ENCODE data around the gene RAB3IP. TPM values are rescaled to one million over a fixed set of nuclear protein-coding genes. Genes with fewer than 3 reads are reported as not detected.

Gene RAB3IP, protein sequence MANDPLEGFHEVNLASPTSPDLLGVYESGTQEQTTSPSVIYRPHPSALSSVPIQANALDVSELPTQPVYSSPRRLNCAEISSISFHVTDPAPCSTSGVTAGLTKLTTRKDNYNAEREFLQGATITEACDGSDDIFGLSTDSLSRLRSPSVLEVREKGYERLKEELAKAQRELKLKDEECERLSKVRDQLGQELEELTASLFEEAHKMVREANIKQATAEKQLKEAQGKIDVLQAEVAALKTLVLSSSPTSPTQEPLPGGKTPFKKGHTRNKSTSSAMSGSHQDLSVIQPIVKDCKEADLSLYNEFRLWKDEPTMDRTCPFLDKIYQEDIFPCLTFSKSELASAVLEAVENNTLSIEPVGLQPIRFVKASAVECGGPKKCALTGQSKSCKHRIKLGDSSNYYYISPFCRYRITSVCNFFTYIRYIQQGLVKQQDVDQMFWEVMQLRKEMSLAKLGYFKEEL
- 10 to 100 TPM; 58.2 to 83.3 (median 70.2) TPM for total RNA-seq

DNA sequence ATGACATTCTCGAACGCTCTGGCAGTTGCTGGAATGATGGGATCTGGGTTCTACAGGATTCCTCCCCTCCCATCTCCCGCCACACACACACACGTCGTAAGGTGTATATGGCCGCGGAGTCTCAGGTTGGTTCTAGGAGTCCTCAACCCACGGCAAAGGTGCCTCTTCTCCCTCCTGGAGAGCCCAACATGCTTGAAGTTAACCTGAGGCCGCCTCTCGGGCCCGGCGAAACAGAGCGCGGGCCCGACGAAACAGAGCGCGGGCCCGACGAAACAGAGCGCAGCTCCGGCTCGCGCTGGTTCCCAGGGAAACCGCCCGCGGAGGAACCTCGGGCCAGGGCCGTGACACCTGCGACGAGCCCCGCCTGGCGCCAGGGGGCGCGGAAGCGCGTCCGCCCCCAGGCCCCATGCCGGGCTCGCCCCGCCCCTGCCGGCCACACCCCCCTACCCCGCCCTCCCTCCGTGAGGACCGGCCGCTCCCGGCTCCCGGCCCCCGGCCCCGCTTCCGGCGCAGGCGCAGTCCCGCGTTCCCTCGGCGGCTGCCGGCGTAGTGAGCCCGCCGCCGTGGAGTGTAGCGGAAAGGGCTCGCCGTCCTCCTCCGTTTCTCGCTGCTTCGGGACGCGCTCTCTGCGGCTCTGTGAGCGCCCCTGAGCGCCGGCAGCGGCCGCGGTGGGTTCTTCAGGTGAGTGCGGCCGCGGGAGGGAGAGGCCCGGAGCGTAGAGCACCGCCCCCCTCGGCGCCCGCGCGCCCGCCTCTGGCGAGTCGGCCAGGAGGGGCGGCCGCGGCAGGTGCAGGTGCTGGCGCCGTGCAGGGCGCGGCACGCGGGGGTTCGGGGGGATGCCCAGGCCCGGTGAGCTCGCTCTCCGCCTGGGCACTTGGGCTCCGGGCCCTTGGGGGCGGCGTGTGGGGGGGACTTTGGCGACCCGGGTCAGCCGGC lies at the start of gene RAB3IP:
RAB3IP (plus strand) TSS at position 510 of the 936 bp plus-strand sequence. CDS start 16,549 bp downstream, outside the sequence.
- peak within 1 kb of the TSS; percentile 89 to 97 (median 92) for H3K27ac ChIP-seq
- H3K36me3 ChIP-seq, result no peaks in the 10 kb centered on the region
- no peaks in the 10 kb centered on the region for H3K27me3 ChIP-seq
- TF ChIP-seq, protein P1, sequence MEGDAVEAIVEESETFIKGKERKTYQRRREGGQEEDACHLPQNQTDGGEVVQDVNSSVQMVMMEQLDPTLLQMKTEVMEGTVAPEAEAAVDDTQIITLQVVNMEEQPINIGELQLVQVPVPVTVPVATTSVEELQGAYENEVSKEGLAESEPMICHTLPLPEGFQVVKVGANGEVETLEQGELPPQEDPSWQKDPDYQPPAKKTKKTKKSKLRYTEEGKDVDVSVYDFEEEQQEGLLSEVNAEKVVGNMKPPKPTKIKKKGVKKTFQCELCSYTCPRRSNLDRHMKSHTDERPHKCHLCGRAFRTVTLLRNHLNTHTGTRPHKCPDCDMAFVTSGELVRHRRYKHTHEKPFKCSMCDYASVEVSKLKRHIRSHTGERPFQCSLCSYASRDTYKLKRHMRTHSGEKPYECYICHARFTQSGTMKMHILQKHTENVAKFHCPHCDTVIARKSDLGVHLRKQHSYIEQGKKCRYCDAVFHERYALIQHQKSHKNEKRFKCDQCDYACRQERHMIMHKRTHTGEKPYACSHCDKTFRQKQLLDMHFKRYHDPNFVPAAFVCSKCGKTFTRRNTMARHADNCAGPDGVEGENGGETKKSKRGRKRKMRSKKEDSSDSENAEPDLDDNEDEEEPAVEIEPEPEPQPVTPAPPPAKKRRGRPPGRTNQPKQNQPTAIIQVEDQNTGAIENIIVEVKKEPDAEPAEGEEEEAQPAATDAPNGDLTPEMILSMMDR (IDR thresholded peaks at IDR 0.05), result peak in 5 of 6 experiments; percentile 44 to 83 (median 69)
- TF ChIP-seq POLR2A (IDR thresholded peaks at IDR 0.05), result peak; percentile 62 to 63
- H3K9me3 ChIP-seq, result no peaks in the 10 kb centered on the region
- H3K4me3 ChIP-seq, result peak within 1 kb of the TSS; percentile 86 to 95 (median 90)
- peak; percentile 86 to 97 (median 96) for DNase-seq
- peaks cover 0 to 6% (median 0%) of the 10 kb centered on the region in 4 donors for H3K4me1 ChIP-seq

DNA sequence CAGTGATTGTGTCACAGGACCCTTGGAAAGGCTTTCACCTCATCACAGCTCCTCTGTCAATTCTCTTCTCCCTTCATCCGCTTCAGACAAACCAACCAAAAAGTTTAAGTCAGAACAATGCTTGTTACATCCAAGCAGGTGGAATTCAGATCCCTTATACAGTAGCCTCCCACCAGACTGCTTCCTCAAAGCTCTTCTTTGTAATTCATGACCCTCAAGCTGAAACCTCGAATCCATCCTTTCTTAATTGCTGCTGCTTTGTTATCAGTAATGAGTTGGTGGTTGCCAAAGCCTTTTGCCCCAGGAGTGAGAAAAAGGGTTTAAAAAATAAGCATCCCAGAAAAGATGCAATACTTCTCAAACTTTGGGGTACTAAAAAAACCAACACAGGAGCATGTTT lies 49.0 kb upstream of the RAB3IP start:
- Histone ChIP-seq H3K4me3 (no peak overlapping the region), H3K27ac (peak overlapping the region in 1 of 4 donors; percentile 27), H3K9me3 (no peaks in the 10 kb centered on the region), H3K27me3 (no peaks in the 10 kb centered on the region), H3K36me3 (no peaks in the 10 kb centered on the region), H3K4me1 (no peaks in the 10 kb centered on the region)
- no peak for DNase-seq
- TF ChIP-seq, protein P1 (IDR thresholded peaks at IDR 0.05), result no peak
- TF ChIP-seq POLR2A (IDR thresholded peaks at IDR 0.05), result no peak

DNA sequence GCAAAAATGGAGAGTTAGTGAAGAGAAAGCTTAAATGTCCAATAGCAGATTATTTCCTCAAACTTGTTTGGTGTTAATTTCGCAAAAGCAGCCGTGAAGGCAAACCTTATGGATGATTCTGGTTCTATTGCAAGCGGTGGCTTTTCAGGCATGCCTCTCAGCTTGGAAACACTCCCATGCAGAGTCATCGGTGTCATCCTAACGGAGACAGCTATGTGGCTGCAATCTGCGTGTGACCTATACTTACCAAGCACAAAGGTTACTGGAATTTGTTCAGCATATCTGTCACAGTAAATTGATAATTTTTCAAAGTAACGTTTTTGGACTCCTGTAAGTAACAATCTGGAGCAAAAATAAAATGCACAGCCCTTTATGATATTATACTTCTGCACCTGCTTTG lies 44.5 kb upstream of the RAB3IP start:
- no peaks in the 10 kb centered on the region for H3K27me3 ChIP-seq
- H3K4me3 ChIP-seq, result no peak overlapping the region
- no peaks in the 10 kb centered on the region for H3K9me3 ChIP-seq
- no peak overlapping the region for H3K27ac ChIP-seq
- no peak for TF ChIP-seq POLR2A (IDR thresholded peaks at IDR 0.05)
- TF ChIP-seq, protein P1 (IDR thresholded peaks at IDR 0.05), result no peak
- H3K36me3 ChIP-seq, result no peaks in the 10 kb centered on the region
- H3K4me1 ChIP-seq, result no peaks in the 10 kb centered on the region
- DNase-seq, result no peak

DNA sequence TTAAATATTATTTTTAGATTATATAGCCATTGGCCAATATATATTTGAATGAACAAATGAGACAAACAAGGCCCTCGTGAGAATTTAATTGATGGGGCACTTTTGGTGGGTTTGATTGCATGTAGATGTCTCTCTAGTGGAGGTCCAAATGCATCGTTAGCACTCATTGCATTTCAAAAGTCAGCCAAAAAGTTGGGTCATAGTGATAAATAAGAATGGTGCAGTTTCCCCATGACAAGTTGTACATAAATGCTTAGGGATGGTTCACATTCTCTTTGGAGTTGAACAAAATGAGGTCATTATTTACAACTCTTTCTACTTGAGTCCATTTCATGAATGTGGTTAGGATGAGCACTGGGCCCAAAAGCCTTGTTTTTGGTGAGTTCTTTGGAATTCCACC lies 40.6 kb upstream of the RAB3IP start:
- no peak overlapping the region for H3K4me3 ChIP-seq
- H3K27ac ChIP-seq, result no peak overlapping the region
- TF ChIP-seq, protein P1 (IDR thresholded peaks at IDR 0.05), result no peak
- TF ChIP-seq POLR2A (IDR thresholded peaks at IDR 0.05), result no peak
- H3K9me3 ChIP-seq, result no peaks in the 10 kb centered on the region
- H3K4me1 ChIP-seq, result no peaks in the 10 kb centered on the region
- DNase-seq, result no peak
- H3K27me3 ChIP-seq, result no peaks in the 10 kb centered on the region
- no peaks in the 10 kb centered on the region for H3K36me3 ChIP-seq

DNA sequence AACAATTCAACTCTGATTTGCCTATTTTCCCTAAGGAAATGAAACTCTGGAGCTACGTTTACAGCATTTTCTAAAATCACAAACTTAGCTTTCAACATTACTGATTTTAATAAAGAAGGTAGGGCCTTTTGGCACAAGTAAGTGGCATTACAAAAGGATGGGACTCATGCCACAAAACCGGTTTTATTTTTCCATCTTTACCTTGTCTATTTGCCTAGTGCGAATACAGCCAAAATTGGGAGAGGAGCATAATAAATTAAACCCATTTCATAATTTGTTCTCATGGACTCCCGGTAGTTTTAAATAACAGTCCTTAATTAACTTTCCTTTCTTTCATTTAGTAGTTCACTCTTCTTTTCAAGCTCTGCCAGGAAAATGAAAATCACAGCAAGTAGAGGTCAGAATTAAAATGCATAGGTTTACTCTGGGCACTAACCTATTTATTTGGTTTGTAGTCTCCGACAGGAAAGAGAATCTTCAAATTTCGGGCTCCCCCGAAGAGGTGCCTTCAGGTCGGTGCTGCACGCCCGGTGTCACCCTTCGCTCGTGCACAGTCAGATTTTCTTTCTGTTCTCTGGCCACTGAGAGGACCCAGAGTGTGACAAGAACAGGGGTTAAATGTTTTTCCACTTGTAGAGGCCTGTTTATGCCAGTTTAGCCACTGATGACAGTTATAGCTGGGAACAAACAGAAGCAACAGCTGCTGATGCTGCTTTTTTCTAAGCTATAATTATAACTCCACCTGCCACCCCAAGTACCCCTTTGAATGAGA lies 39.7 kb upstream of the RAB3IP start, which contains the start of gene BEST3:
BEST3 (minus strand) TSS at position 535 of the 772 bp plus-strand sequence. CDS start 1,505 bp downstream, outside the sequence.
- Histone ChIP-seq H3K27ac (no peak within 1 kb of the TSS), H3K27me3 (no peaks in the 10 kb centered on the region), H3K9me3 (no peaks in the 10 kb centered on the region), H3K36me3 (no peaks in the 10 kb centered on the region), H3K4me1 (no peaks in the 10 kb centered on the region), H3K4me3 (no peak within 1 kb of the TSS)
- TF ChIP-seq, protein P1 (IDR thresholded peaks at IDR 0.05), result no peak
- TF ChIP-seq POLR2A (IDR thresholded peaks at IDR 0.05), result no peak
- no peak for DNase-seq
